T-helper 22 cell (primary cell): Measurements from ENCODE around the gene SETD3.

Experiments used
- DNase-seq: peaks from one replicate; pipeline ENCODE4 v3.0.0-alpha.2; 2020; ENCODE audit warnings: low read depth

Gene SETD3

DNA sequence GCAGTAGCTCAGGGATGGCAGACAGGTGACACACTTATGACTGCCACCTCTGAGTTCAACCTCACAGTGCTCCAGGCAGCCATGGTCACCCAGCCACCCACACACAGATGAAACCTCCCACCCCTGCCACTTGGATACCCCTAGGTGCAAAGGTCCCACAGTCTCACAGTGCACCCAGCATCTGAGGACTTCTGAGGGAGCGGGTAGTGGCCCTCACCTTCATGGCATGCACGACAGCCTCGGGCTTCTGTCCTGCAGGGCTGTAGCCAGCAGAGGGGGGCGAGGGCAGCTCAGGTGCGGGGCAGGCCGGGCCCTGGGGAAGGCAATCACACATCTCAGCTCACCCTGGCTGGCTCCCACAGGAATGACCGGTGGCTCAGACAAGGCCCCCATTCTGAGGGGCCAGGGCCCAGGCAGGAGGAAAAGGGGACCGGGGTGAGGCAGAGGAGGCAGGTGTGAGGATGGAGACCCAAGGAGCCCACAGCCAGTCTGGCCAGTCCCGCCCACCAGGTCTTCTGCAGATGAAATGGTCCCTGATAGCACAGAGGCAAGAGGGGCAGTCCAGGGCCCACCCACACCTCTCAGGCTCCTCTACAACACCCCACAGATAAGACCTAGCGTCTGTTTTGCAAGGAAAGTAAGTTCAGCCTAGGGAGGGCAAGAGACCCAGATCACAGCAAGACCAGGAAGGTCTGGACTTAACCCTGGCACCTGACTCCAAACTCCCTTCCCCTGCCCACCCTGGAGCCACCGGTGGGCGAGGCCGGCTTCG lies 36.4 kb upstream of the SETD3 start:
- DNase-seq, result no peak

GRCh38 chr14:99516156-99516870 lies 35.7 kb upstream of the SETD3 start:
- DNase-seq, result no peak

GRCh38 chr14:99515301-99516155 lies 34.9 kb upstream of the SETD3 start:
- no peak for DNase-seq

- DNase-seq, result no peak
Measured at GRCh38 chr14:99514552-99515300, 34.1 kb upstream of the SETD3 start.

GRCh38 chr14:99513946-99514551 lies 33.4 kb upstream of the SETD3 start:
- DNase-seq, result no peak

DNA sequence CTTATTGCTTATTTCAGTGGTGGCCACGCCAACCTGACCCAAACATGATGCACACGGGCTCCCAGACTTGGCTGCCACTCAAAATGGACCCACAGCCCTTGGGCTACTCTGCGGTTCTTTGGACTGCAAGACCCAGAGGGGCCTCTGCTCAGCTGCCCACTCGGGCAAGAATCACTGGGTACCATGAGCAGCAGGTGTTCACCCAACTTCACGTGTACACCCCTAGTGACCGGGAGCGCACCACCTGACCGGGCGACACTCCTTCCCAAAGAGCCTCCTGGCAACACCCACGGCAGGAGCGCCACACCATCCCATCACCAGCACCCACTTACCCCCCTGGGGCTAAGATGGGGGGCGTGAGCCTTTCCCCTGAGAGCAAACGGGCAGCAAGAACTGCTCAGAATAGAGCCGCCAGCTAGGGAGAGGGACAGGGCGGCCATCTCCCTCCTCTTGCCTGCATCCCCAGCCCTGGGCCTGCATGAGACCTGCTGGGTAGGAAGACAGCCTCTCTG lies 32.6 kb upstream of the SETD3 start:
- no peak for DNase-seq

- no peak for DNase-seq
Measured at GRCh38 chr14:99512571-99513182, 32.0 kb upstream of the SETD3 start.

DNA sequence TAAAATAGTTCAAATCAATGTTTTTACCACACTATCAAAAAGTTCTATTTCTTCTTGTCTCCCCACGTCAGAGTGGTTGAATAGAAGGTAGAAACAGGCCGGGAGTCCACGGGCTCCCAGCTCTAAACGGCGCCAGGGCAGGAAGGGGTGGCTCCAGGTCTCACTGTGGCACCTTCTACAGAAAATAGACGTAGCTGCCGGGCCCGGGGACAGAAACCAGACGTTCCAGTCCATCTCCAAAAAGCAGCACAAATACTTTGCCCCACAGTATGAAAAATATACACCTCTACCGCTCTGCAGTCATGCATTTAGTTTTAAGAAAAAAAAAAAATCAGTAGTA lies 31.4 kb upstream of the SETD3 start:
- no peak for DNase-seq

- DNase-seq, result no peak
Measured at GRCh38 chr14:99511421-99512109, 30.9 kb upstream of the SETD3 start.

DNA sequence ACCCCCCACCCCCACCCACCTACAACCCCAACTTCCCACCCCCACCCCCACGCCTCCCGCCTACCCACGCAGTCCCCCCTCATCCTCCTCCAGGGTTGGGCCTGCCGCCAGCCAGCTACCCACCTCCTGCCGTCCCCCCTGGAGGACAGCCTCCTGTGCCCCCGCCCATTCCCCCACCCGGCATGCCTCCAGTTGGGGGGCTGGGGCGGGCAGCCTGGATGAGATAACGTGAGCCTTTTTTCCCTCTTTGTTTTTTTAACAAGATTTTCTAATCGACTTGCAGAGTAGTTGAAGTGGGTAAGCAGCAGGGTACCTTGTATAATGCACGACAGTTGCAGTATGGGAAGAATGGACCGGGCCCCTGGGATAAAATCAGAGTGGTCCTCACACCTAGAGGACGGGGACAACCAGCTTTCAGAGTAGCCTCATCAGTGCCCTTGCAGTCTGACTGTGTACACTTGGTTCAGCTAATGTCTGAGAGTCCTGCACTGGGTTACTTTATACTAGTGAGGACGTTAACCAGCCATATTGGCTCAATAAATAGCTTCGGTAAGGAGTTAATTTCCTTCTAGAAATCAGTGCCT lies 30.0 kb upstream of the SETD3 start:
- no peak for DNase-seq

DNA sequence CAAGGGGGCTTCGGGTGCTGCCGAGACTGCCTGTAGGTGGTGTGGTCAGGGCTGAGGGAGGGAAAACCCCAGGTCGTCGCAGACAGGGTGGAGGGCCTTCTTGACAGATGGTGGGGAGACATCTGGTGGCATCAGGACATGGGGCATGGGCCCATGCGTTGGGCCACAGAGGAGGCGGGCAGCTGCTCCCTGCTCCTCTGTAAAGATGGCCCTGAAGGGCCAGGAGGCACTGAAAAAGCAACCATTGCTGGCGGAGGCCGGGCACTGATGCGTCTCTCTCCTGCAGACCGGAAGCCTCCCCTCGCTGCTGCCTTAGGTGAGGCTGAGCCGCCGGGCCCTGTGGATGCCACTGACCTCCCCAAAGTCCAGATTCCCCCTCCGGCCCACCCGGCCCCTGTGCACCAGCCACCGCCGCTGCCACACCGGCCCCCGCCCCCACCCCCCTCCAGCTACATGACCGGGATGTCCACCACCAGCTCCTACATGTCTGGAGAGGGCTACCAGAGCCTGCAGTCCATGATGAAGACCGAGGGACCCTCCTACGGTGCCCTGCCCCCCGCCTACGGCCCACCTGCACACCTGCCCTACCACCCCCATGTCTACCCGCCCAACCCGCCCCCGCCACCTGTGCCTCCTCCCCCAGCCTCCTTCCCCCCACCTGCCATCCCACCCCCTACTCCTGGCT lies 29.4 kb upstream of the SETD3 start:
- no peak for DNase-seq

- no peak for DNase-seq
Measured at GRCh38 chr14:99508896-99509629, 28.4 kb upstream of the SETD3 start.

- no peak for DNase-seq
Measured at GRCh38 chr14:99507860-99508640, 27.4 kb upstream of the SETD3 start.

DNA sequence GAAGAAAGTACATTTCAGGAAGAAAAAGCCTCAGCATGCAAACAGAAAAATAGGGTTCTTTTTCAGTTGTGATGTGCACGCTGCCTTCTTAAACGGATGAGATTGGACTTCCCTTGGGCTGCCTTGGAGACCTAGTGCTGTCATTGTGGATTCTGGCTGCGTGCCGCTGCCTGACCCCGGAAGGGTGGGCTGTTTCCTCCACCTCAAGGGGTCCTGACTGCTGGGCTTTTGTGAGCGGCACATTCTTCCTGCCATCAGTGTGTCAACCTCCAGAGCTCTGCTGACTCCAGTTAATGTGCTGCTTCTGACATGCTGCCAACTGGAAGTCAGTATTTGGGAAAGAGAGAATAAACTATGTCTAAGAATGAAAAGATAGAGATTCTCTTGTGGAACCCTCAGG lies 25.6 kb upstream of the SETD3 start:
- no peak for DNase-seq

DNA sequence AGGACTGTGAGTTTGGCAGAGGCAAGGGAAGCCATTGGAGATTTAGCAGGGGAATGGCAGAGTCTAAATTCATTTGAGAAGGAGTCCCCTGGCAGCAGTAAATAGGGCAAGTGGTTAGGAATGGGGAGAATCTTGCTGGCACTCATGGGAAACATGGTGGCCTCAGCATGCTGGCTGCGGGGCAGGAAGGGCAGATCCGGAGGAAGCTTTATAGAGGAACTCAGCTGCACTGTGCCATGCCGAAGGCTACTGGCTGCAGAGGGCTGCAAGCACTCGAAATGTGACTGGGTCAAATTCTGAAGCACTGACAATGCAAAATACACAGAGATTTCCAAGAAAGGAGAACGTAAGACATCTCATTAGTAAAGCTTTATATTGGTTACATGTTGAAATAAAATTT lies 24.4 kb upstream of the SETD3 start:
- no peak for DNase-seq

DNA sequence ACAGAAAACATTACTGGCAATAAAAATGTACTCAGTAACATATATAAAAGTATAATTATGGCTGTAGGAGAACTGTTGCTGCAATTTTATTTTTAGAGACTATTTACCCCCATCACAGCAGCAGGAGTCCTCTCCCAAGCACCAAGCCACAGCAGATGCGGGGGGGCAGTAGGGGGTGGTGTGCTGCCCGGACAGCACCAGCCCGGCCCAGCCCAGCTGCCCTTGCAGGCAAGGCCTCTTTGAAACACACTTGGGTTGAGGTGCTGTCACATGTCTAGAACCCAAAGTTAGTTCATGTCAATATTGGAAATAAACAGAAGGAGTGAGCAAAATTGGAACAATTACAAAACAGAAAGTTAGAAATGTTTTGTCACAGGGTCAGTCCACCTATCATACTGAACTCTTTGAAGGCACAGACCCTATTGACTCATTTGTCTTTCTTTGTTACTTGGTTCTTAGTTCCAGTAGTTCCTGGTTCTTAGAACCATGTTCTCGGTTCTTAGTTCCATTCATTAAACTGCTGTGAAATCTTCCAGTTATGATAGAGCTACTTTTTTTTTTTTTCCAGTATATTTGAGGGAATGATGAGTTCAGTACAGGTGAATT lies 23.3 kb upstream of the SETD3 start:
- DNase-seq, result no peak

DNA sequence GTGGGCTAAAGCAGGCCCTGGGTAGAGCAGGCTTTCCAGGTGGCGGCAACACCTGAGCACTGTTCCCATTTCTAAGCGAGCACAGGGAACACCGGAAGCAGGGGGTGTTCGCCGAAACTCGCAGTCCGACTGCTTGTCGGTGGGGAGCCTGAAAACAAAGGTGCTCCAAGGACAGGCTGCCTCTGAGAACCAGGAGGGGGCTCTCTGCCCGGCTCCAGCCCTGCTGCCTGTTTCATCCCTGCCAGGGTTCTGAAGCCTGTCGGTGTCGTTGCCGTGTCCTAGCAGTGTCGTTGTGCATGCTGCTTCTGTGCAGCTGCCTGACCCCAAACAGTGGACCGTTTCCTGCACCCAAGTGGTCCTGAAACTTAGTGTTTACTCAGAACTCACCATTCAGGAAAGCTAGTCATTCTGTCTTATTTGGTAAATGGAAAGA lies 22.3 kb upstream of the SETD3 start:
- no peak for DNase-seq
